Measurements from ENCODE around the gene NELL1. TPM values are rescaled to one million over a fixed set of nuclear protein-coding genes. Genes with fewer than 3 reads are reported as not detected.

Gene NELL1
- total and polyA plus RNA-seq, 2 experiments from 2014 or later: 1.6 TPM; not detected in 1

DNA sequence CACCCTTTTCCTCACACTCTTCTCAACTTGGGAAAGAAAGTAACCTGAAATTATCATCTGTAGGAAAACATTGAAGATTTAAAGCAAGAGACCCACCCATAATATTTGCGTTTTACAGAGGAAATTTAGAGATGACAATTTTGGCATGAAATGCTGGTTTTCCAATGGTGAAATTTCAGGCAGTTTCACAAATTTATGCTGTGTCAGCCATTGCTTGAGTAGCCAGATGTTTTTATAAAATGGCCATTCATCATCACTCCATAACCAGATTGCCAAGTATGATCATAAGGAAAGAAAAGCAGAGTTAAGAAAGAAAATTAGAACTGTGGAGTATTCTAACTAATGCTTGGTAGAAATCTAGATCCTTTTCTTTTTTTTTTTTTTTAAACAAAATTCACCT is 732.9 kb downstream of the NELL1 start (continued):
- no peak for TF ChIP-seq REST (IDR thresholded peaks at IDR 0.05; ENCODE audit: unreplicated experiment)
- TF ChIP-seq EZH2 (IDR thresholded peaks at IDR 0.05; ENCODE audit: low read depth, unreplicated experiment): no peak
- TF ChIP-seq POLR2AphosphoS5 (IDR thresholded peaks at IDR 0.05; ENCODE audit: low read depth): no peak
- no peak for TF ChIP-seq EZH2phosphoT487 (IDR thresholded peaks at IDR 0.05; ENCODE audit: unreplicated experiment)
- TF ChIP-seq STAT1 (IDR thresholded peaks at IDR 0.05; ENCODE audit: unreplicated experiment): no peak

GRCh38 chr11:21403069-21403468 is 733.7 kb downstream of the NELL1 start:
- Histone ChIP-seq H3K4me2 (no peak overlapping the region), H3K27me3 (ENCODE audit: insufficient read depth) (no peaks in the 10 kb centered on the region), H2AFZ (no peak overlapping the region), H3K79me2 (replicated peaks; ENCODE audit: insufficient read depth) (no peaks in the 10 kb centered on the region), H3F3A (replicated peaks; ENCODE audit: low read depth) (no peaks in the 10 kb centered on the region), H3K27ac (ENCODE audit: low read depth) (no peak overlapping the region), H3K9me2 (ENCODE audit: insufficient read depth) (no peaks in the 10 kb centered on the region), H4K20me1 (replicated peaks; ENCODE audit: insufficient read depth) (no peaks in the 10 kb centered on the region), H3K4me1 (ENCODE audit: insufficient read depth) (no peaks in the 10 kb centered on the region), H3K36me3 (ENCODE audit: insufficient read depth) (no peaks in the 10 kb centered on the region), H3K4me3 (no peak overlapping the region)
- H3K4me3 Mint-ChIP-seq: no peak overlapping the region
- H3K9me3 Mint-ChIP-seq: no peaks in the 10 kb centered on the region
- no peak for DNase-seq (ENCODE audit: low spot score)
- H3K36me3 Mint-ChIP-seq (ENCODE audit: low read depth): no peaks in the 10 kb centered on the region
- ATAC-seq: no peak
- H3K4me1 Mint-ChIP-seq: no peaks in the 10 kb centered on the region; the same call in 2 of the 3 replicates
- H3K27ac Mint-ChIP-seq: no peak overlapping the region
- H3K27me3 Mint-ChIP-seq (ENCODE audit: insufficient read depth, low read depth, poor library complexity): no peaks in the 10 kb centered on the region
- no peak for TF ChIP-seq NANOG (IDR thresholded peaks at IDR 0.05; ENCODE audit: borderline replicate concordance)
- no peak for TF ChIP-seq CREB1 (CRISPR knock-in tag; IDR thresholded peaks at IDR 0.05; ENCODE audit: low read depth)
- no peak for TF ChIP-seq EZH2phosphoT487 (IDR thresholded peaks at IDR 0.05; ENCODE audit: unreplicated experiment)
- TF ChIP-seq CTCF (conservative IDR thresholded peaks at IDR 0.05; ENCODE audit: low read depth in 2 of 2): no peak
- no peak for TF ChIP-seq EZH2 (IDR thresholded peaks at IDR 0.05; ENCODE audit: low read depth, unreplicated experiment)
- no peak for TF ChIP-seq STAT1 (IDR thresholded peaks at IDR 0.05; ENCODE audit: unreplicated experiment)
- TF ChIP-seq REST (IDR thresholded peaks at IDR 0.05; ENCODE audit: unreplicated experiment): no peak
- TF ChIP-seq, protein P1, sequence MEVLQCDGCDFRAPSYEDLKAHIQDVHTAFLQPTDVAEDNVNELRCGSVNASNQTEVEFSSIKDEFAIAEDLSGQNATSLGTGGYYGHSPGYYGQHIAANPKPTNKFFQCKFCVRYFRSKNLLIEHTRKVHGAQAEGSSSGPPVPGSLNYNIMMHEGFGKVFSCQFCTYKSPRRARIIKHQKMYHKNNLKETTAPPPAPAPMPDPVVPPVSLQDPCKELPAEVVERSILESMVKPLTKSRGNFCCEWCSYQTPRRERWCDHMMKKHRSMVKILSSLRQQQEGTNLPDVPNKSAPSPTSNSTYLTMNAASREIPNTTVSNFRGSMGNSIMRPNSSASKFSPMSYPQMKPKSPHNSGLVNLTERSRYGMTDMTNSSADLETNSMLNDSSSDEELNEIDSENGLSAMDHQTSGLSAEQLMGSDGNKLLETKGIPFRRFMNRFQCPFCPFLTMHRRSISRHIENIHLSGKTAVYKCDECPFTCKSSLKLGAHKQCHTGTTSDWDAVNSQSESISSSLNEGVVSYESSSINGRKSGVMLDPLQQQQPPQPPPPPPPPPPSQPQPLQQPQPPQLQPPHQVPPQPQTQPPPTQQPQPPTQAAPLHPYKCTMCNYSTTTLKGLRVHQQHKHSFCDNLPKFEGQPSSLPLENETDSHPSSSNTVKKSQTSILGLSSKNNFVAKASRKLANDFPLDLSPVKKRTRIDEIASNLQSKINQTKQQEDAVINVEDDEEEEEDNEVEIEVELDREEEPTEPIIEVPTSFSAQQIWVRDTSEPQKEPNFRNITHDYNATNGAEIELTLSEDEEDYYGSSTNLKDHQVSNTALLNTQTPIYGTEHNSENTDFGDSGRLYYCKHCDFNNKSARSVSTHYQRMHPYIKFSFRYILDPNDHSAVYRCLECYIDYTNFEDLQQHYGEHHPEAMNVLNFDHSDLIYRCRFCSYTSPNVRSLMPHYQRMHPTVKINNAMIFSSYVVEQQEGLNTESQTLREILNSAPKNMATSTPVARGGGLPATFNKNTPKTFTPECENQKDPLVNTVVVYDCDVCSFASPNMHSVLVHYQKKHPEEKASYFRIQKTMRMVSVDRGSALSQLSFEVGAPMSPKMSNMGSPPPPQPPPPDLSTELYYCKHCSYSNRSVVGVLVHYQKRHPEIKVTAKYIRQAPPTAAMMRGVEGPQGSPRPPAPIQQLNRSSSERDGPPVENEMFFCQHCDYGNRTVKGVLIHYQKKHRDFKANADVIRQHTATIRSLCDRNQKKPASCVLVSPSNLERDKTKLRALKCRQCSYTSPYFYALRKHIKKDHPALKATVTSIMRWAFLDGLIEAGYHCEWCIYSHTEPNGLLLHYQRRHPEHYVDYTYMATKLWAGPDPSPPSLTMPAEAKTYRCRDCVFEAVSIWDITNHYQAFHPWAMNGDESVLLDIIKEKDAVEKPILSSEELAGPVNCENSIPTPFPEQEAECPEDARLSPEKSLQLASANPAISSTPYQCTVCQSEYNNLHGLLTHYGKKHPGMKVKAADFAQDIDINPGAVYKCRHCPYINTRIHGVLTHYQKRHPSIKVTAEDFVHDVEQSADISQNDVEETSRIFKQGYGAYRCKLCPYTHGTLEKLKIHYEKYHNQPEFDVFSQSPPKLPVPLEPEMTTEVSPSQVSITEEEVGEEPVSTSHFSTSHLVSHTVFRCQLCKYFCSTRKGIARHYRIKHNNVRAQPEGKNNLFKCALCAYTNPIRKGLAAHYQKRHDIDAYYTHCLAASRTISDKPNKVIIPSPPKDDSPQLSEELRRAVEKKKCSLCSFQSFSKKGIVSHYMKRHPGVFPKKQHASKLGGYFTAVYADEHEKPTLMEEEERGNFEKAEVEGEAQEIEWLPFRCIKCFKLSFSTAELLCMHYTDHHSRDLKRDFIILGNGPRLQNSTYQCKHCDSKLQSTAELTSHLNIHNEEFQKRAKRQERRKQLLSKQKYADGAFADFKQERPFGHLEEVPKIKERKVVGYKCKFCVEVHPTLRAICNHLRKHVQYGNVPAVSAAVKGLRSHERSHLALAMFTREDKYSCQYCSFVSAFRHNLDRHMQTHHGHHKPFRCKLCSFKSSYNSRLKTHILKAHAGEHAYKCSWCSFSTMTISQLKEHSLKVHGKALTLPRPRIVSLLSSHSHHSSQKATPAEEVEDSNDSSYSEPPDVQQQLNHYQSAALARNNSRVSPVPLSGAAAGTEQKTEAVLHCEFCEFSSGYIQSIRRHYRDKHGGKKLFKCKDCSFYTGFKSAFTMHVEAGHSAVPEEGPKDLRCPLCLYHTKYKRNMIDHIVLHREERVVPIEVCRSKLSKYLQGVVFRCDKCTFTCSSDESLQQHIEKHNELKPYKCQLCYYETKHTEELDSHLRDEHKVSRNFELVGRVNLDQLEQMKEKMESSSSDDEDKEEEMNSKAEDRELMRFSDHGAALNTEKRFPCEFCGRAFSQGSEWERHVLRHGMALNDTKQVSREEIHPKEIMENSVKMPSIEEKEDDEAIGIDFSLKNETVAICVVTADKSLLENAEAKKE (CRISPR knock-in tag; IDR thresholded peaks at IDR 0.05): no peak
- no peak for TF ChIP-seq ZNF331 (CRISPR knock-in tag; IDR thresholded peaks at IDR 0.05; ENCODE audit: low read depth)

Data from GM23338 (cell line).